HEK293 (cell line): ENCODE results near the gene CACNA1G.

Source experiments
- CTCF ChIA-PET: fragments of 350-600 bp; formaldehyde crosslinking; extraction: SDS; loops from one replicate; lab custom pipeline; 2021; ENCODE audit warnings: antibody characterized with exemption; lab: Yijun Ruan, JAX
- POLR2A ChIA-PET: fragments of 300-600 bp; formaldehyde crosslinking; extraction: SDS; loops from one replicate; lab custom pipeline; 2020; ENCODE audit warnings: antibody characterized with exemption, inconsistent platforms; lab: Yijun Ruan, JAX
- H3K27ac ChIP-seq: fragments of 200-500 bp; sonication (Bioruptor generic); 2 replicates; pipeline ENCODE4 v1.5.1; 2014; ENCODE audit warnings: low read depth, low read length, control low read depth, inconsistent platforms; ENCODE audit errors: extremely low read depth
- H3K36me3 ChIP-seq, 2 experiments: fragments of 200-500 bp in 1 of 2; sonication (Bioruptor generic) in 1 of 2; 1 replicate in 1 of 2; 2 replicates in 1 of 2; pipeline ENCODE4 v1.5.1; 2014 to 2017; ENCODE audit warnings: inconsistent platforms in 2 of 2, low read length in 2 of 2; ENCODE audit not compliant: control insufficient read depth in 2 of 2, insufficient read depth in 1 of 2
- H3K4me1 ChIP-seq: fragments of 200-500 bp; sonication (Bioruptor generic); 2 replicates; pipeline ENCODE4 v1.5.1; 2014; ENCODE audit warnings: mild to moderate bottlenecking, low read length, inconsistent platforms; ENCODE audit not compliant: control insufficient read depth, insufficient read depth
- H3K4me3 ChIP-seq: 2 replicates; pipeline ENCODE4 v1.5.1; 2011; ENCODE audit warnings: low read depth, mild to moderate bottlenecking, control low read depth, low read length, moderate library complexity
- H3K9me3 ChIP-seq: fragments of 200-500 bp; sonication (Bioruptor generic); 2 replicates; pipeline ENCODE4 v1.5.1; 2014; ENCODE audit warnings: low read depth, low read length, inconsistent platforms; ENCODE audit not compliant: control insufficient read depth, insufficient read depth
- SP3 ChIP-seq: fragments of 450-650 bp; formaldehyde crosslinking; IDR thresholded peaks from 2 replicates; pipeline ENCODE4 v1.5.1; 2016; ENCODE audit warnings: missing biosample characterization, missing genetic modification characterization
- ZNF366 ChIP-seq: fragments of 450-650 bp; formaldehyde crosslinking; conservative IDR thresholded peaks from 2 replicates; pipeline ENCODE4 v1.5.1; 2016; ENCODE audit warnings: missing biosample characterization, missing genetic modification characterization
- ZNF37A ChIP-seq: fragments of 450-650 bp; IDR thresholded peaks from 2 replicates; pipeline ENCODE4 v1.5.1; 2018; ENCODE audit warnings: missing biosample characterization, missing genetic modification characterization
- ZNF501 ChIP-seq: fragments of 450-650 bp; formaldehyde crosslinking; IDR thresholded peaks from 2 replicates; pipeline ENCODE4 v1.5.1; 2016; ENCODE audit warnings: missing biosample characterization, missing genetic modification characterization
- ZNF510 ChIP-seq: fragments of 450-650 bp; formaldehyde crosslinking; IDR thresholded peaks from 2 replicates; pipeline ENCODE4 v1.5.1; 2018; ENCODE audit warnings: mild to moderate bottlenecking, missing genetic modification characterization, missing biosample characterization; ENCODE audit not compliant: insufficient replicate concordance
- ZNF514 ChIP-seq: fragments of 450-650 bp; formaldehyde crosslinking; IDR thresholded peaks from 2 replicates; pipeline ENCODE4 v1.5.1; 2016; ENCODE audit warnings: missing biosample characterization, missing genetic modification characterization
- ZNF549 ChIP-seq: fragments of 450-650 bp; IDR thresholded peaks from 2 replicates; pipeline ENCODE4 v1.5.1; 2018; ENCODE audit warnings: missing biosample characterization, missing genetic modification characterization, mild to moderate bottlenecking, inconsistent platforms, moderate library complexity
- ZNF701 ChIP-seq: fragments of 450-650 bp; formaldehyde crosslinking; IDR thresholded peaks from 2 replicates; pipeline ENCODE4 v1.5.1; 2016; ENCODE audit warnings: missing biosample characterization, missing genetic modification characterization
- TF ChIP-seq, protein P1 (sequence below): fragments of 450-650 bp; formaldehyde crosslinking; IDR thresholded peaks from 2 replicates; pipeline ENCODE4 v1.5.1; 2017; ENCODE audit warnings: missing biosample characterization, missing genetic modification characterization
- TF ChIP-seq, protein P2 (sequence below): fragments of 450-650 bp; formaldehyde crosslinking; IDR thresholded peaks from 2 replicates; pipeline ENCODE4 v1.5.1; 2016; ENCODE audit warnings: missing biosample characterization, missing genetic modification characterization
- TF ChIP-seq, protein P3 (sequence below): fragments of 450-650 bp; formaldehyde crosslinking; IDR thresholded peaks from 2 replicates; pipeline ENCODE4 v1.5.1; 2016; ENCODE audit warnings: missing biosample characterization, missing genetic modification characterization, low read depth
- TF ChIP-seq, protein P4 (sequence below): fragments of 450-650 bp; formaldehyde crosslinking; IDR thresholded peaks from 2 replicates; pipeline ENCODE4 v1.5.1; 2016; ENCODE audit warnings: missing biosample characterization, missing genetic modification characterization
- TF ChIP-seq, protein P5 (sequence below): fragments of 450-650 bp; formaldehyde crosslinking; IDR thresholded peaks from 2 replicates; pipeline ENCODE4 v1.5.1; 2016; ENCODE audit warnings: missing biosample characterization, missing genetic modification characterization, borderline replicate concordance

Gene CACNA1G

DNA sequence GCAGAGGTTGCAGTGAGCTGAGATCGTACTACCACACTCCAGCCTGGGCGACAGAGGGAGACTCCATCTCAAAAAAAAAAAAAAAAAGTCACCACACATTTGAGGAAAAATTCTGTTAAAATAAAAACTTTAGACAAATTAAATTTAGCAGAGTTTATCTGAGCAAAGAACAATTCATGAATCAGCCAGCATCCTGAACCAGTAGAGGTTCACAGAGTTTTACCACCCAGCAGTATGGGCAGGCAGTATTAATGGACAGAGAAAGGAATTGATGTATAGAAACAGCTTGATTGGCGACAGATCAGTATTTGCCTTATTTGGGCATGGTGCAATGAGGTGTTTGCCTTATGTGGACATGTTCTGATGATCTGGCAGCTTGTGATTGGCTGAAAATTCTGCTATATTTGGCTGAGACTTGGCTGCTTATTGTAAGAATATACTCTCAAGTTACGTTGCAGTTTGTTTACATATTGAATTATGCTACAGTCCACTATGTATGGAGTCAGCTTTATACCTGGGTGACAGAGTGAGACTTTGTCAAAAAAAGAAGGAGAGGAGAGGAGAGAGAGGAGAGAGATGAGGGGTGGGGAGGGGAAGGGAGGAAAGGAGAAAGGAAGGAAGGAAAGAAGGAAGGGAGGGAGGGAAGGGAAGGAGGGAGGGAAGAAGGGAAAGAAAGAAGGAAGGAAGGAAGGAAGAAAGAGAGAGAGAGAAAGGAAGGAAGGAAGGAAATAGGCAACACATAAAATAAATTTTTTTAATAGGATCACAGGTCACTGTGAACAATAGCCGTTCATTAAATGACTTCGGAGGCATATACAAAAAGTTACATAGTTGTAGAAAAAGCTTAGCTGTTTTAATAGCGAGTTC, 88.8 kb downstream of the CACNA1G start:
- Histone ChIP-seq H3K4me3 (no peak overlapping the region), H3K36me3 (no peaks in the 10 kb centered on the region), H3K27ac (no peak overlapping the region), H3K9me3 (no peaks in the 10 kb centered on the region), H3K4me1 (no peaks in the 10 kb centered on the region)
- CTCF ChIA-PET: interaction anchor here (0.6 to 2.0 kb wide), 7 partner anchors 13 to 167 kb away, joined by 3 to 10 read pairs (median 4); no protein-coding TSS in a partner anchor
- TF ChIP-seq ZNF501 (tag by site-specific recombination): no peak
- TF ChIP-seq, protein P1, sequence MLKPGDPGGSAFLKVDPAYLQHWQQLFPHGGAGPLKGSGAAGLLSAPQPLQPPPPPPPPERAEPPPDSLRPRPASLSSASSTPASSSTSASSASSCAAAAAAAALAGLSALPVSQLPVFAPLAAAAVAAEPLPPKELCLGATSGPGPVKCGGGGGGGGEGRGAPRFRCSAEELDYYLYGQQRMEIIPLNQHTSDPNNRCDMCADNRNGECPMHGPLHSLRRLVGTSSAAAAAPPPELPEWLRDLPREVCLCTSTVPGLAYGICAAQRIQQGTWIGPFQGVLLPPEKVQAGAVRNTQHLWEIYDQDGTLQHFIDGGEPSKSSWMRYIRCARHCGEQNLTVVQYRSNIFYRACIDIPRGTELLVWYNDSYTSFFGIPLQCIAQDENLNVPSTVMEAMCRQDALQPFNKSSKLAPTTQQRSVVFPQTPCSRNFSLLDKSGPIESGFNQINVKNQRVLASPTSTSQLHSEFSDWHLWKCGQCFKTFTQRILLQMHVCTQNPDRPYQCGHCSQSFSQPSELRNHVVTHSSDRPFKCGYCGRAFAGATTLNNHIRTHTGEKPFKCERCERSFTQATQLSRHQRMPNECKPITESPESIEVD (tag by site-specific recombination): no peak
- TF ChIP-seq ZNF549 (tag by site-specific recombination): peak; percentile 96
- TF ChIP-seq ZNF366 (tag by site-specific recombination): peak; percentile 91
- POLR2A ChIA-PET: interaction anchor here (0.9 kb wide), 1 partner anchor 10 kb away, joined by 3 read pairs; no protein-coding TSS in a partner anchor

DNA sequence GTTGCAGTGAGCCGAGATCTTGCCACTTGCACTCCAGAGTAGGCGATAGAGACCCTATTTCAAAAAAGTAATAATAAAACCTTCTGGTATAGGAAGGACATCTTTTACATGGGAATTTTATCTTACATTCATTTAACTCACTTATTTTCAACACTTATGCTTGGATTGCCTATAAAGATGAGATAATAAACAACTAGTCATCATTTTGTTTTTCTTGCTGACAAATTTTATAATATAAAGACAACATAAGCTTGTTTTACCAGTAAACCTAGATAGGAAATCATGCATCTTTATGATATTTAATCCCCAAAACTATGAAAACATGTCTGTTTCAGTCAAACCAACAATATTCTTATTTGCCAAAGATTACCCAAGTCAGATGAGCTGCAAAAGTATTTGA, 91.1 kb downstream of the CACNA1G start:
- Histone ChIP-seq H3K4me1 (no peaks in the 10 kb centered on the region), H3K27ac (no peak overlapping the region), H3K4me3 (no peak overlapping the region), H3K36me3 (no peaks in the 10 kb centered on the region), H3K9me3 (no peaks in the 10 kb centered on the region)
- TF ChIP-seq ZNF37A (tag by site-specific recombination) (no peak), ZNF701 (tag by site-specific recombination) (no peak), ZNF549 (tag by site-specific recombination) (no peak), SP3 (tag by site-specific recombination) (no peak), ZNF514 (tag by site-specific recombination) (no peak)
- ChIA-PET CTCF (interaction anchor here (0.6 to 2.4 kb wide), 9 partner anchors 11 to 84 kb away, joined by 3 to 9 read pairs (median 6); no protein-coding TSS in a partner anchor), POLR2A (interaction anchor here (3.0 kb wide), 1 partner anchor 13 kb away, joined by 7 read pairs; no protein-coding TSS in a partner anchor)

DNA sequence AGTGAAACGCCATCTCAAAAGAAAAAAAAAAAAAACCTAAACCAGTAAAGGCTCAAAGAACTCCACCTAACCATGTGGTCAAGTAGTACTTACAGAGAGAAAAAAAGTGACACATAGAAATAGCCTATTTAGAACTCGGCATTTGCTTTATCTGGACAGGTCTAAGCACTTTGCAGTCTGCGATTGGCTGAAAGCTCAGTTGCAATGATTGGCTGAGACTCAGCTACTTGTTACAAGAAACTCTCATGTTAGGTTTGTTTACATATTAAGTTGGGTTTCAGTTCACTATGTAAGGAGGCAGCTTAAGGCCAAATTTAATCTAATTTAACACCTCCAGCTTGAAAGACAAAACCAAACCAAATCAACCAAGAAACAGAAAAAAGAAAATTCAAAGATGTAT, 93.2 kb downstream of the CACNA1G start:
- CTCF ChIA-PET: interaction anchor here (0.6 to 2.4 kb wide), 4 partner anchors 12 to 152 kb away, joined by 3 to 9 read pairs (median 4); no protein-coding TSS in a partner anchor
- no peak overlapping the region for H3K27ac ChIP-seq
- H3K9me3 ChIP-seq: no peaks in the 10 kb centered on the region
- POLR2A ChIA-PET: interaction anchor here (0.6 to 1.1 kb wide), 2 partner anchors 8 to 342 kb away, joined by 3 to 4 read pairs; no protein-coding TSS in a partner anchor
- H3K4me3 ChIP-seq: no peak overlapping the region
- H3K4me1 ChIP-seq: no peaks in the 10 kb centered on the region
- no peaks in the 10 kb centered on the region for H3K36me3 ChIP-seq
- no peak for TF ChIP-seq ZNF510 (tag by site-specific recombination)
- TF ChIP-seq, protein P2, sequence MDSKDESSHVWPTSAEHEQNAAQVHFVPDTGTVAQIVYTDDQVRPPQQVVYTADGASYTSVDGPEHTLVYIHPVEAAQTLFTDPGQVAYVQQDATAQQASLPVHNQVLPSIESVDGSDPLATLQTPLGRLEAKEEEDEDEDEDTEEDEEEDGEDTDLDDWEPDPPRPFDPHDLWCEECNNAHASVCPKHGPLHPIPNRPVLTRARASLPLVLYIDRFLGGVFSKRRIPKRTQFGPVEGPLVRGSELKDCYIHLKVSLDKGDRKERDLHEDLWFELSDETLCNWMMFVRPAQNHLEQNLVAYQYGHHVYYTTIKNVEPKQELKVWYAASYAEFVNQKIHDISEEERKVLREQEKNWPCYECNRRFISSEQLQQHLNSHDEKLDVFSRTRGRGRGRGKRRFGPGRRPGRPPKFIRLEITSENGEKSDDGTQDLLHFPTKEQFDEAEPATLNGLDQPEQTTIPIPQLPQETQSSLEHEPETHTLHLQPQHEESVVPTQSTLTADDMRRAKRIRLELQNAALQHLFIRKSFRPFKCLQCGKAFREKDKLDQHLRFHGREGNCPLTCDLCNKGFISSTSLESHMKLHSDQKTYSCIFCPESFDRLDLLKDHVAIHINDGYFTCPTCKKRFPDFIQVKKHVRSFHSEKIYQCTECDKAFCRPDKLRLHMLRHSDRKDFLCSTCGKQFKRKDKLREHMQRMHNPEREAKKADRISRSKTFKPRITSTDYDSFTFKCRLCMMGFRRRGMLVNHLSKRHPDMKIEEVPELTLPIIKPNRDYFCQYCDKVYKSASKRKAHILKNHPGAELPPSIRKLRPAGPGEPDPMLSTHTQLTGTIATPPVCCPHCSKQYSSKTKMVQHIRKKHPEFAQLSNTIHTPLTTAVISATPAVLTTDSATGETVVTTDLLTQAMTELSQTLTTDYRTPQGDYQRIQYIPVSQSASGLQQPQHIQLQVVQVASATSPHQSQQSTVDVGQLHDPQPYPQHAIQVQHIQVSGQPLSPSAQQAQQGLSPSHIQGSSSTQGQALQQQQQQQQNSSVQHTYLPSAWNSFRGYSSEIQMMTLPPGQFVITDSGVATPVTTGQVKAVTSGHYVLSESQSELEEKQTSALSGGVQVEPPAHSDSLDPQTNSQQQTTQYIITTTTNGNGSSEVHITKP (tag by site-specific recombination): no peak
- TF ChIP-seq, protein P3, sequence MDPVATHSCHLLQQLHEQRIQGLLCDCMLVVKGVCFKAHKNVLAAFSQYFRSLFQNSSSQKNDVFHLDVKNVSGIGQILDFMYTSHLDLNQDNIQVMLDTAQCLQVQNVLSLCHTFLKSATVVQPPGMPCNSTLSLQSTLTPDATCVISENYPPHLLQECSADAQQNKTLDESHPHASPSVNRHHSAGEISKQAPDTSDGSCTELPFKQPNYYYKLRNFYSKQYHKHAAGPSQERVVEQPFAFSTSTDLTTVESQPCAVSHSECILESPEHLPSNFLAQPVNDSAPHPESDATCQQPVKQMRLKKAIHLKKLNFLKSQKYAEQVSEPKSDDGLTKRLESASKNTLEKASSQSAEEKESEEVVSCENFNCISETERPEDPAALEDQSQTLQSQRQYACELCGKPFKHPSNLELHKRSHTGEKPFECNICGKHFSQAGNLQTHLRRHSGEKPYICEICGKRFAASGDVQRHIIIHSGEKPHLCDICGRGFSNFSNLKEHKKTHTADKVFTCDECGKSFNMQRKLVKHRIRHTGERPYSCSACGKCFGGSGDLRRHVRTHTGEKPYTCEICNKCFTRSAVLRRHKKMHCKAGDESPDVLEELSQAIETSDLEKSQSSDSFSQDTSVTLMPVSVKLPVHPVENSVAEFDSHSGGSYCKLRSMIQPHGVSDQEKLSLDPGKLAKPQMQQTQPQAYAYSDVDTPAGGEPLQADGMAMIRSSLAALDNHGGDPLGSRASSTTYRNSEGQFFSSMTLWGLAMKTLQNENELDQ (tag by site-specific recombination): no peak
- TF ChIP-seq, protein P4, sequence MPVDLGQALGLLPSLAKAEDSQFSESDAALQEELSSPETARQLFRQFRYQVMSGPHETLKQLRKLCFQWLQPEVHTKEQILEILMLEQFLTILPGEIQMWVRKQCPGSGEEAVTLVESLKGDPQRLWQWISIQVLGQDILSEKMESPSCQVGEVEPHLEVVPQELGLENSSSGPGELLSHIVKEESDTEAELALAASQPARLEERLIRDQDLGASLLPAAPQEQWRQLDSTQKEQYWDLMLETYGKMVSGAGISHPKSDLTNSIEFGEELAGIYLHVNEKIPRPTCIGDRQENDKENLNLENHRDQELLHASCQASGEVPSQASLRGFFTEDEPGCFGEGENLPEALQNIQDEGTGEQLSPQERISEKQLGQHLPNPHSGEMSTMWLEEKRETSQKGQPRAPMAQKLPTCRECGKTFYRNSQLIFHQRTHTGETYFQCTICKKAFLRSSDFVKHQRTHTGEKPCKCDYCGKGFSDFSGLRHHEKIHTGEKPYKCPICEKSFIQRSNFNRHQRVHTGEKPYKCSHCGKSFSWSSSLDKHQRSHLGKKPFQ (tag by site-specific recombination): 0 out of 2 replicates have a peak, but pooled peaks have one; percentile 4
- TF ChIP-seq, protein P5, sequence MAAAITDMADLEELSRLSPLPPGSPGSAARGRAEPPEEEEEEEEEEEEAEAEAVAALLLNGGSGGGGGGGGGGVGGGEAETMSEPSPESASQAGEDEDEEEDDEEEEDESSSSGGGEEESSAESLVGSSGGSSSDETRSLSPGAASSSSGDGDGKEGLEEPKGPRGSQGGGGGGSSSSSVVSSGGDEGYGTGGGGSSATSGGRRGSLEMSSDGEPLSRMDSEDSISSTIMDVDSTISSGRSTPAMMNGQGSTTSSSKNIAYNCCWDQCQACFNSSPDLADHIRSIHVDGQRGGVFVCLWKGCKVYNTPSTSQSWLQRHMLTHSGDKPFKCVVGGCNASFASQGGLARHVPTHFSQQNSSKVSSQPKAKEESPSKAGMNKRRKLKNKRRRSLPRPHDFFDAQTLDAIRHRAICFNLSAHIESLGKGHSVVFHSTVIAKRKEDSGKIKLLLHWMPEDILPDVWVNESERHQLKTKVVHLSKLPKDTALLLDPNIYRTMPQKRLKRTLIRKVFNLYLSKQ: no peak
